Osteocyte (in vitro differentiated cells): ENCODE results near the gene TYRO3. TPM values are rescaled to one million over a fixed set of nuclear protein-coding genes. Genes with fewer than 3 reads are reported as not detected.

Experiments
- DNase-seq: peaks from one replicate; pipeline ENCODE4 v3.0.0; 2021; ENCODE audit warnings: mixed read lengths; ENCODE audit not compliant: unreplicated experiment; ENCODE audit errors: extremely low spot score
- H3K27ac Mint-ChIP-seq: one replicate; pipeline ENCODE4 v1.8.0; 2021; ENCODE audit warnings: mild to moderate bottlenecking, mixed read lengths; ENCODE audit not compliant: unreplicated experiment
- H3K27me3 Mint-ChIP-seq: one replicate; pipeline ENCODE4 v1.8.0; 2021; ENCODE audit warnings: mixed read lengths; ENCODE audit not compliant: unreplicated experiment
- H3K36me3 Mint-ChIP-seq: one replicate; pipeline ENCODE4 v1.8.0; 2021; ENCODE audit warnings: mixed read lengths; ENCODE audit not compliant: unreplicated experiment
- H3K4me1 Mint-ChIP-seq: one replicate; pipeline ENCODE4 v1.8.0; 2021; ENCODE audit warnings: mixed read lengths; ENCODE audit not compliant: unreplicated experiment
- H3K4me3 Mint-ChIP-seq: one replicate; pipeline ENCODE4 v1.8.0; 2021; ENCODE audit warnings: mild to moderate bottlenecking, moderate library complexity, mixed read lengths; ENCODE audit not compliant: unreplicated experiment
- H3K9me3 Mint-ChIP-seq: one replicate; pipeline ENCODE4 v1.8.0; 2021; ENCODE audit warnings: mixed read lengths; ENCODE audit not compliant: unreplicated experiment
- CTCF ChIP-seq: fragments of 200-600 bp; sonication (generic); IDR thresholded peaks from 2 replicates; pipeline ENCODE4 v1.5.0; 2021; ENCODE audit warnings: antibody characterized with exemption, mild to moderate bottlenecking, moderate library complexity
- total RNA-seq: library from RNA; stranded (reverse); gene quantifications from 2 replicates; pipeline ENCODE4 v1.2.1, GENCODE V29; 2021

Gene TYRO3
- total RNA-seq, 1 donor from 2014 or later = 8.1 TPM

GRCh38 chr15:41609123-41609522, 50.1 kb downstream of the TYRO3 start:
- no peak for DNase-seq
- no peaks in the 10 kb centered on the region for H3K36me3 Mint-ChIP-seq
- H3K4me3 Mint-ChIP-seq = no peak overlapping the region
- TF ChIP-seq CTCF = no peak
- H3K27ac Mint-ChIP-seq = no peak overlapping the region
- no peaks in the 10 kb centered on the region for H3K9me3 Mint-ChIP-seq
- peaks cover 9% of the 10 kb centered on the region for H3K27me3 Mint-ChIP-seq
- H3K4me1 Mint-ChIP-seq = peaks cover 5% of the 10 kb centered on the region

GRCh38 chr15:41610048-41610447, 51.0 kb downstream of the TYRO3 start:
- H3K4me1 Mint-ChIP-seq = no peaks in the 10 kb centered on the region
- no peak for DNase-seq
- H3K27ac Mint-ChIP-seq = no peak overlapping the region
- peaks cover 9% of the 10 kb centered on the region for H3K27me3 Mint-ChIP-seq
- no peak overlapping the region for H3K4me3 Mint-ChIP-seq
- H3K9me3 Mint-ChIP-seq = no peaks in the 10 kb centered on the region
- H3K36me3 Mint-ChIP-seq = no peaks in the 10 kb centered on the region
- no peak for TF ChIP-seq CTCF

- Mint-ChIP-seq H3K4me1 (peaks cover 13% of the 10 kb centered on the region), H3K27me3 (no peaks in the 10 kb centered on the region), H3K4me3 (peak overlapping the region; percentile 87), H3K9me3 (peaks cover 8% of the 10 kb centered on the region), H3K27ac (peak overlapping the region; percentile 95), H3K36me3 (peaks cover 2% of the 10 kb centered on the region)
- no peak for DNase-seq
- no peak for TF ChIP-seq CTCF
These were observed 61.7 kb downstream of the TYRO3 start for GRCh38 chr15:41620536-41621199.

- peaks cover 8% of the 10 kb centered on the region for H3K9me3 Mint-ChIP-seq
- no peak for TF ChIP-seq CTCF
- peaks cover 13% of the 10 kb centered on the region for H3K4me1 Mint-ChIP-seq
- peaks cover 2% of the 10 kb centered on the region for H3K36me3 Mint-ChIP-seq
- peak overlapping the region; percentile 87 for H3K4me3 Mint-ChIP-seq
- DNase-seq = peak; percentile 95
- peak overlapping the region; percentile 95 for H3K27ac Mint-ChIP-seq
- no peaks in the 10 kb centered on the region for H3K27me3 Mint-ChIP-seq
These were observed 62.5 kb downstream of the TYRO3 start for GRCh38 chr15:41621200-41622193.

GRCh38 chr15:41622901-41623300, 63.9 kb downstream of the TYRO3 start:
- Mint-ChIP-seq H3K27ac (no peak overlapping the region), H3K9me3 (peaks cover 5% of the 10 kb centered on the region), H3K4me1 (peaks cover 13% of the 10 kb centered on the region), H3K27me3 (no peaks in the 10 kb centered on the region), H3K4me3 (peak overlapping the region; percentile 87), H3K36me3 (peaks cover 4% of the 10 kb centered on the region)
- no peak for DNase-seq
- no peak for TF ChIP-seq CTCF
